Adrenal gland (tissue), 5 donors: ENCODE measurements around the gene FAM241A.

ENCODE experiments used
- POLR2A ChIP-seq, 2 donors: fragments of 450-650 bp; IDR thresholded peaks; one replicate each; pipeline ENCODE4 v1.6.1; 2017; ENCODE audit warnings: antibody characterized with exemption in 2 of 2, mild to moderate bottlenecking in 2 of 2, moderate library complexity in 1 of 2
- TF ChIP-seq, protein P1 (sequence below), 6 experiments: fragments of 450-650 bp in 4 of 6; fragments of 200-600 bp in 2 of 6; sonication (generic) in 1 of 6; IDR thresholded peaks; 1 replicate in 5 of 6; 2 replicates in 1 of 6; pipeline versions ENCODE4 v1.5.1 to v1.8.0; 2016 to 2021; ENCODE audit warnings: antibody characterized with exemption in 6 of 6, mild to moderate bottlenecking in 2 of 6, moderate library complexity in 1 of 6
- donor health status: DM: no; HTN: no; CAD: no.

DNA sequence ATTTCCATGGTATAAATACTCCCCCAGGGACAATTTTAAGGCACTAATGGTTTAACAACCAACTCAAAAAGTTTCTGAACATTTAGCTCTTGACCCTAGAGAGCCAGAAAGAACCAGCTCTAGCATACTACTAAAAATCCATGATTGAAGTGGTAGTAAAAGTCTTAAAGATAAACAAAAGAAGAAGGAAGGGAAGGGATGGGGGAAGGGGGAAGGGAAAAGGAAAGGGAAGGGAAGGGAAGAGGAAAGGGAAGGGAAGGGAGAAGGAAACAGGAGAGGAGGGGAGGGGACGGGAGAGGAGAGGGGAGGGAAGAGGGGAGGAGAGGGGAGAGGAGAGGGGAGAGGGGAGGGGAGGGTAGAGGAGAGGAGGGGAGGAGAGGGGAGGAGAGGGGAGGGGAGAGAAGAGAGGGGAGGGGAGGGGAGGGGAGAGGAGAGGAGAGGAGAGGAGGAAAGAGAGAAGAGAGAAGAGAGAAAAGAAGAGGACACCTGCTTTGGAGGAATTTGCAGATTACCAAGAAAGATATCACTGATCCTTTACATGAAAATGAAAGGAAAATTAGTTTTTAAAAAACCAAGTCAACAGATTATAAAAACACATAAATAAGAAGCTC, 26.4 kb upstream of the FAM241A start:
- TF ChIP-seq, protein P1, sequence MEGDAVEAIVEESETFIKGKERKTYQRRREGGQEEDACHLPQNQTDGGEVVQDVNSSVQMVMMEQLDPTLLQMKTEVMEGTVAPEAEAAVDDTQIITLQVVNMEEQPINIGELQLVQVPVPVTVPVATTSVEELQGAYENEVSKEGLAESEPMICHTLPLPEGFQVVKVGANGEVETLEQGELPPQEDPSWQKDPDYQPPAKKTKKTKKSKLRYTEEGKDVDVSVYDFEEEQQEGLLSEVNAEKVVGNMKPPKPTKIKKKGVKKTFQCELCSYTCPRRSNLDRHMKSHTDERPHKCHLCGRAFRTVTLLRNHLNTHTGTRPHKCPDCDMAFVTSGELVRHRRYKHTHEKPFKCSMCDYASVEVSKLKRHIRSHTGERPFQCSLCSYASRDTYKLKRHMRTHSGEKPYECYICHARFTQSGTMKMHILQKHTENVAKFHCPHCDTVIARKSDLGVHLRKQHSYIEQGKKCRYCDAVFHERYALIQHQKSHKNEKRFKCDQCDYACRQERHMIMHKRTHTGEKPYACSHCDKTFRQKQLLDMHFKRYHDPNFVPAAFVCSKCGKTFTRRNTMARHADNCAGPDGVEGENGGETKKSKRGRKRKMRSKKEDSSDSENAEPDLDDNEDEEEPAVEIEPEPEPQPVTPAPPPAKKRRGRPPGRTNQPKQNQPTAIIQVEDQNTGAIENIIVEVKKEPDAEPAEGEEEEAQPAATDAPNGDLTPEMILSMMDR (IDR thresholded peaks at IDR 0.05) = no peak
- TF ChIP-seq POLR2A (IDR thresholded peaks at IDR 0.05) = no peak
